K562 (cell line): Measurements from ENCODE around the gene TMC4. TPM values are rescaled to one million over a fixed set of nuclear protein-coding genes. Genes with fewer than 3 reads are reported as not detected.

ENCODE experiments used
- BCLAF1 ChIP-seq, 2 experiments: fragments of 450-650 bp in 1 of 2; IDR thresholded peaks; 2 replicates each; pipeline ENCODE4 v1.6.1; 2011 to 2017; ENCODE audit warnings: low read depth in 2 of 2, antibody characterized with exemption in 1 of 2, borderline replicate concordance in 1 of 2, low read length in 1 of 2, mild to moderate bottlenecking in 1 of 2, mixed read lengths in 1 of 2; ENCODE audit not compliant: control insufficient read depth in 1 of 2
- CGGBP1 ChIP-seq: fragments of 250-450 bp; sonication (Bioruptor Pico); IDR thresholded peaks from 2 replicates; pipeline ENCODE4 v1.9.0; 2021; ENCODE audit warnings: mild to moderate bottlenecking
- CLOCK ChIP-seq: fragments of 250-450 bp; sonication (Bioruptor Pico); IDR thresholded peaks from 2 replicates; pipeline ENCODE4 v1.4.0; 2020; ENCODE audit warnings: mild to moderate bottlenecking, moderate library complexity, borderline replicate concordance
- E2F5 ChIP-seq: sonication (generic); formaldehyde crosslinking; IDR thresholded peaks from 2 replicates; pipeline ENCODE4 v1.8.0; 2022; ENCODE audit warnings: mild to moderate bottlenecking, missing genetic modification reagents
- FOSL1 ChIP-seq: fragments of 200-800 bp; sonication (Bioruptor generic); conservative IDR thresholded peaks from 2 replicates; pipeline ENCODE4 v1.6.1; 2016; ENCODE audit warnings: missing genetic modification characterization, missing compliant biosample characterization
- HMG20A ChIP-seq: fragments of 450-650 bp; formaldehyde crosslinking; conservative IDR thresholded peaks from 2 replicates; pipeline ENCODE4 v1.4.0; 2020; ENCODE audit warnings: mild to moderate bottlenecking, mixed read lengths
- KLF1 ChIP-seq: fragments of 450-650 bp; IDR thresholded peaks from 2 replicates; pipeline ENCODE4 v1.6.1; 2016; ENCODE audit warnings: missing genetic modification characterization, missing compliant biosample characterization
- MTA2 ChIP-seq: fragments of 450-650 bp; IDR thresholded peaks from 2 replicates; pipeline ENCODE4 v1.6.1; 2016; ENCODE audit warnings: low read depth
- NFATC3 ChIP-seq: fragments of 450-650 bp; IDR thresholded peaks from 2 replicates; pipeline ENCODE4 v1.6.1; 2017; ENCODE audit warnings: mild to moderate bottlenecking
- RHOXF2B ChIP-seq: fragments of 250-450 bp; sonication (Bioruptor Pico); conservative IDR thresholded peaks from 2 replicates; pipeline ENCODE4 v1.5.1; 2021
- SAFB2 ChIP-seq: fragments of 200-400 bp; formaldehyde crosslinking; IDR thresholded peaks from 2 replicates; pipeline ENCODE4 v1.6.1; 2018; ENCODE audit warnings: borderline replicate concordance, low read length, low read depth, moderate library complexity; ENCODE audit not compliant: severe bottlenecking
- ZC3H11A ChIP-seq: IDR thresholded peaks from 2 replicates; pipeline ENCODE4 v1.6.1; 2012; ENCODE audit warnings: low read depth, low read length, improper control_type of control experiment
- ZKSCAN8 ChIP-seq: fragments of 200-800 bp; sonication (Bioruptor generic); IDR thresholded peaks from 2 replicates; pipeline ENCODE4 v1.6.1; 2016; ENCODE audit warnings: missing genetic modification characterization, missing compliant biosample characterization
- ZNF347 ChIP-seq: fragments of 450-650 bp; formaldehyde crosslinking; IDR thresholded peaks from 2 replicates; pipeline ENCODE4 v1.4.0; 2020; ENCODE audit warnings: low read depth, mild to moderate bottlenecking, moderate library complexity
- ZNF696 ChIP-seq: fragments of 250-450 bp; sonication (Bioruptor Pico); conservative IDR thresholded peaks from 2 replicates; pipeline ENCODE4 v1.4.0; 2020; ENCODE audit warnings: mild to moderate bottlenecking, moderate library complexity
- ZNF707 ChIP-seq: fragments of 250-450 bp; sonication (Bioruptor Pico); conservative IDR thresholded peaks from 2 replicates; pipeline ENCODE4 v1.8.0; 2022; ENCODE audit warnings: inconsistent platforms, mild to moderate bottlenecking, moderate library complexity
- ZZZ3 ChIP-seq: fragments of 450-650 bp; IDR thresholded peaks from 2 replicates; pipeline ENCODE4 v1.6.1; 2016; ENCODE audit warnings: antibody characterized with exemption, mild to moderate bottlenecking, moderate library complexity
- polyA plus RNA-seq, 8 experiments: library from polyadenylated mRNA; depleted of rRNA in 4 of 8; stranded (reverse) in 5 of 8; unstranded in 3 of 8; fragments of >200 nt; fragmentation: Nextera tagmentation in 2 of 8; fragmentation: Illumina TruSeq in 1 of 8; extraction: Ambion mirVana in 2 of 8; extraction: Trizol in 1 of 8; gene quantifications; 2 replicates each; pipeline versions ENCODE4 v1.2.1 to v1.2.3, GENCODE V29; 2011 to 2014; ENCODE audit warnings: inconsistent platforms in 1 of 8, missing spikeins in 1 of 8
- total RNA-seq, 7 experiments: library from RNA; depleted of rRNA in 6 of 7; stranded (reverse); fragments of >200 nt in 6 of 7; fragmentation: Illumina TruSeq in 2 of 7; extraction: Trizol in 2 of 7; gene quantifications; 2 replicates each; pipeline versions ENCODE4 v1.2.1 to v1.2.3, GENCODE V29; 2011 to 2021; ENCODE audit warnings: low replicate concordance in 1 of 7

TMC4 gene
- total and polyA plus RNA-seq, 9 of the 15 experiments (the other 6 are each of a cell fraction or from before 2014, with no cell fraction given): 0.12 to 0.79 (median 0.36) TPM; not detected in 2

GRCh38 chr19:54209811-54210494 lies 37.0 kb upstream of the TMC4 start (continued):
- TF ChIP-seq MTA2 (0 out of 2 replicates have a peak, but pooled peaks have one; percentile 13), ZKSCAN8 (CRISPR knock-in tag) (no peak), ZC3H11A (0 out of 2 replicates have a peak, but pooled peaks have one; percentile 39), ZZZ3 (no peak), ZNF707 (CRISPR knock-in tag) (no peak), BCLAF1 (IDR thresholded peaks at IDR 0.05; ENCODE audit: borderline replicate concordance in 1 of 2, control insufficient read depth in 1 of 2, low read depth in 2 of 2, low read length in 1 of 2) (no peak), FOSL1 (tag) (peak; percentile 41), SAFB2 (no peak), HMG20A (CRISPR knock-in tag) (no peak), RHOXF2B (CRISPR knock-in tag) (no peak), CLOCK (CRISPR knock-in tag) (no peak), ZNF347 (CRISPR knock-in tag) (no peak), ZNF696 (no peak), E2F5 (CRISPR knock-in tag) (0 out of 2 replicates have a peak, but pooled peaks have one; percentile 43), KLF1 (tag) (no peak), CGGBP1 (CRISPR knock-in tag) (no peak), NFATC3 (no peak)
